ENCODE results near the gene MC3R.
"Not testable (repeated sequence)": the region's sequence is repeated elsewhere in the genome, so short reads cannot be mapped to it uniquely, and the experiment has no call there.

Gene MC3R

GRCh38 chr20:56247954-56248782, at the start of gene MC3R:
TSS of gene MC3R (plus strand) at chr20:56248732. CDS start at chr20:56248844, 112 bp downstream.
- no peak for DNase-seq

DNA sequence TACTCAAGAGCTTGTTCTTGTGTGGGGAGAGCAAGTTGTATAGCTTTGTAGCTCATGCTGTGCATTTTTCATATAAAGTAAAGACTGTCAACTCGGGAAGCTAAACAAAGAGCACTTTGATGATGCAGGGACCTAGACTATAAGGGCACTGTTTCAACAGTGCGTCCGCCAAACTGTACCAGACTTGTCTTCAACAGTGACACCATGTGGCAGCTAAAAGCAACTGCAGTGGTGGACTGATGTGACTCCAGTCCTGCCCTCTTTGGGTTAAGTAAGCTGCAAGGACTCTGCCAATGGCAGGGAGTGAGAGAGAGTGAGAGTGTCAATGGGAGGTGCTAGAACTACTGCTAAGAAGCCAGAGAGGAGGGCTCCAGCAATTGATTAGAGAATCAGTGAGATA, 48.1 kb upstream of the MC3R start:
- no peak for DNase-seq

- DNase-seq, result no peak
These were observed 45.9 kb upstream of the MC3R start for GRCh38 chr20:56202493-56203077.

GRCh38 chr20:56204206-56204605, 44.3 kb upstream of the MC3R start:
- no peak for DNase-seq

DNA sequence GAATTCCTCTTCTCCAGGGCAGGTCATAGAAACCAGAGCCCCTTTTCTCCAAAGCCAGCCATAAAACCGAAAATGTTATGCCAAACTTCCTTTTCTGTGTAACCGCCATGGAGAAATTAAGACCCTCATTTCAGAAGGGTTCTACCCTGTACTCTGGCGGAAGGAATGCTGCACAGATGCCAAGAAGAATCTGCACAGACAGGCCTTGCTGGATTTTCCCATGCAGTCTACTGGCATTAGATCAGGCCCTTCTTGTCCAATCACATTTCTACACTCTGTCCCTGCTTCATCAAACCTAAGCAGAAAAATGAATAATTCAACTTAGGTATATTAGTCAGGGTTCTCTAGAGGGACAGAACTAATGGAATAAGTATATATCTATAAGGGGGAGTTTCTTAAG, 43.2 kb upstream of the MC3R start:
- DNase-seq, result no peak

DNA sequence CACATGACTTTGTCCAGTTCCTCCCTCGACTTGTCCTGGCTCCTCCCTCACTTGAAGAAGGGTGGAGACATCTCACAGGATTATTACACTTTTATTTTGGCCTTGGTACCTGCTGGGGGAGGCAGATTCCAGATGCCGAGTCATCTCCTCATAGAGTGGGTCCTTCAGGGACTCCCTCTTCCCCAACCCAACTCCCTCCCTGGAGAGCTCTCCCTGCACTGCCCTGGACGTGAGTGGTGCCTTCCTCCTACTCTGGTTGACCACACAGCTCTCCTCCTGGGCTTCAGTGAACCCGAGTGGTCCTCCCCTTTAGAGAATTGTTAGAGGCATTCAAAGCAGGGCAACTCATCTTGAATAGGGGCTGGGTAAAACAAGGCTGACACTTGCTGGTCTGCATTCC, 40.9 kb upstream of the MC3R start:
- DNase-seq, result no peak

- no peak for DNase-seq
These were observed 40.4 kb upstream of the MC3R start for GRCh38 chr20:56208121-56208520.

- no peak for DNase-seq
These were observed 37.5 kb upstream of the MC3R start for GRCh38 chr20:56211051-56211450.

- DNase-seq, result no peak
These were observed 36.4 kb upstream of the MC3R start for GRCh38 chr20:56212091-56212490.

DNA sequence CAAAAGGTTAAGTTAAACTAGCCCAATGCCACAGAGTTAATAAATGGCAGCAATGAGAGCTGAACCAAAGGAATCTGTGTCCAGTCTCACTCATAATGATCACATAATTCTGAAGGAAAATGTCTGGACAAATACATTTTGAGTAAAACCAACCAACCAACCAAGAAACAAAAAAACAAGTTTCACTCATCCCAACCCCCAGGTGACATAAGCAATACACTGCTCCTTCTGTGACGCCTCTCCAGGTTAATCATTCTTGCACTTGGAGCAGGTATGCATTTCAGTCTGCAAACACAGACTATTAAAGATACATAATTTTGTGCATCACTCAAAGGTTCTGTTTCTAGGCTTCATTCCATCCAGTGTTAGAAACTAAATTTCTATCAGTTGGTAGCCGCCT, 35.2 kb upstream of the MC3R start:
- no peak for DNase-seq

DNA sequence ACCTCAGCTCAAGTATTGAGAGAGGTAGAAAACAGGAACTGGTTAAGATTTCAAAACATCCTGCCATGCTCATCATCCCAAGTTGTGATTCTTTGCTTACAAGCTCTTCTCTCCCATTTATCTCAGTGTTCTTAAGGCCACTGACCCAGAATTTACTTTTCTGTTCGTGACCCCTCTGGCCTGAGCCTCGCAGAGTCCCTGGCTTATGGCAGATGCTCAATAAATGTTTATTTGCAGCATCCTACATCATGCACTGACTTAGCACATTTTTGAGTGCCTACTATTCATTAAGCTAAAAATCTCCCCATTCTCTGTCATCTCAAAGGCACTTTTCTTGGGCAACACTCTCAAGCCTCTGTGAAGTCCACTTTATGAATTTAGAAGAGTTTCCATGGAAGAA, 33.4 kb upstream of the MC3R start:
- no peak for DNase-seq

GRCh38 chr20:56217829-56218228, 30.7 kb upstream of the MC3R start:
- DNase-seq, result no peak

DNA sequence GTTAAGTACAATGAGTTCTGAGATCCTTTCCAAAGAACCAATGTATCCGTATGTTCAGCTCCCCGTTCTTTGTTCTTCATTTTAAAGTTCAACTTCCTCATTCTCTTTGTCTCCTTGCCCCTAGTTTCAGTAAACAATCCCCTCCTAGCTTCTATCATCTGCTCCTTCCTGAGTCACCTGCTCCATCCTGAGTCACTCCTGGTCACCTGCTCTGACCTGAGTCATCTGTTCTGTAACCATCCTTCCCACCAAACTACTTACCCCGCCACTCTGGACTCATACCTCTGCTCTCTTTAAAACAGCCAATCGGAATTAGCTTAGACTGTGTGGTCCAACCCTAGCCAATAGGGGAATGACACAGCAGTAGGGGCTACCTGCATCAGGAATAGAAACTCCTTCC, 27.3 kb upstream of the MC3R start:
- not testable (repeated sequence) for DNase-seq

- DNase-seq, result no peak
These were observed 26.3 kb upstream of the MC3R start for GRCh38 chr20:56222201-56222600.

DNA sequence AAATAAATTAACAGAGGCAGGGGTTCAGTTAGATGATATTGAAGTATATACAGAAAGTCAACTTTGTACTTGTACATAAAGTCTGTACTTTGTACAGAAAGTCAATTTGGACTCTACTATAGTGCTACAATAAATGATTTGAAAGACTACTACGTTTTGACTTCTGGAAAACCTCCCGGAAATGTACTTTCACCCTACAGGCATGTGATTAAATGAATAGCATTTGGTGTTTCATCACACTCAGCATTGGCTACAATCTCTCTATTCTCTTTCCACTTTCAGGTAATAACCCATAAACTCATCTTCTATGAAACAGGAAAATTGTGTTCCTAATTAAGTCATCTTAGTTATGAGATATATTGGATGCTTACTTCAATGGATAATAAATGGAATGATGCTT, 25.6 kb upstream of the MC3R start:
- DNase-seq, result no peak

DNA sequence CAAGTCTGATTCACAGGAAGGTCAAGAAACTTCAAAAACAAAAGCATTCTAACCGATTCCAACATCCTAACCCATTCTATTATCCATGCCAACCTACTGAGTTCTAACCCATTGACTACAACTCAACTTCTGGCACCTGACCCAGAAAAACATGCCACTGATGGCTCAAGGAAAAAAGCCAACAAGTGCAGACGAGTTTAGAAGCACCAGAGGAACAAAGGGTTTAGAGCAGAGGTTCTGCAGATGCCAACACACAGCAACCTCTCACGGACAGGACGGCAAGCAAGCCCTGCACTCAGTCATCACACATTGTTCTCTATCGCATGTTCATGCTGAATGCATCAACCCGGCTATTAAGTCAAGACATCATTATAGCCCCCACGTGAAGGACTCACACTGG, 25.2 kb upstream of the MC3R start:
- no peak for DNase-seq

GRCh38 chr20:56228021-56228420, 20.5 kb upstream of the MC3R start:
- DNase-seq, result no peak

GRCh38 chr20:56229812-56230211, 18.7 kb upstream of the MC3R start:
- DNase-seq, result no peak

- no peak for DNase-seq
These were observed 14.4 kb upstream of the MC3R start for GRCh38 chr20:56234110-56234509.

GRCh38 chr20:56237335-56237734, 11.2 kb upstream of the MC3R start:
- DNase-seq, result no peak

DNA sequence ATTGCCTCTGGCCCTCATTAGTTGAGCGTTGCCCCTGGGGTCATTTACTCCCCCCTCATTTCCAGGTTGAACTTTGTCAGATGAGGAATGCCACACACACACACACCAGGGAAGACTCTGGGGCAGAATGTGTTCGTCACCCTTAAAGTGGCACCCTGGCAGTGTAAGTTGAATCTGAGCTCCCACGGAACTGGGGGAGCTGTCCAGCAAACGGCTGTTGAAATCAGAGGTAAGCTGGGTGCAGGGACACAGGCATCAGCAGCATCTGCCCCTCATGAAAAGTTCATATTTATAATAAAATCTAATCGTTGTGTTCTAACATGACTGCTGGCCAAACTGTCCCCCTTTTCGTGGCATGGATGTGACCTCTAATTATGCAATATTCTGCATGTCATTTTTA, 4.3 kb upstream of the MC3R start:
- no peak for DNase-seq

GRCh38 chr20:56245761-56246160, 2.8 kb upstream of the MC3R start:
- no peak for DNase-seq

DNA sequence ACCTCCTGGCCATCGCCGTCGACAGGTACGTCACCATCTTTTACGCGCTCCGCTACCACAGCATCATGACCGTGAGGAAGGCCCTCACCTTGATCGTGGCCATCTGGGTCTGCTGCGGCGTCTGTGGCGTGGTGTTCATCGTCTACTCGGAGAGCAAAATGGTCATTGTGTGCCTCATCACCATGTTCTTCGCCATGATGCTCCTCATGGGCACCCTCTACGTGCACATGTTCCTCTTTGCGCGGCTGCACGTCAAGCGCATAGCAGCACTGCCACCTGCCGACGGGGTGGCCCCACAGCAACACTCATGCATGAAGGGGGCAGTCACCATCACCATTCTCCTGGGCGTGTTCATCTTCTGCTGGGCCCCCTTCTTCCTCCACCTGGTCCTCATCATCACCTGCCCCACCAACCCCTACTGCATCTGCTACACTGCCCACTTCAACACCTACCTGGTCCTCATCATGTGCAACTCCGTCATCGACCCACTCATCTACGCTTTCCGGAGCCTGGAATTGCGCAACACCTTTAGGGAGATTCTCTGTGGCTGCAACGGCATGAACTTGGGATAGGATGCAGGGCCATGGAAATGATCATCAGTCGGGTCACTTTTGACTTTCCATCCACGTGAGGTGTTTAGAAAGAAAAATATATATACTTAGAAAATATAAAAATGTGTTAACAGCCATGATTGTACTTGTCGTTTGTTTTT, 868 bp downstream of the MC3R start:
- DNase-seq, result no peak

DNA sequence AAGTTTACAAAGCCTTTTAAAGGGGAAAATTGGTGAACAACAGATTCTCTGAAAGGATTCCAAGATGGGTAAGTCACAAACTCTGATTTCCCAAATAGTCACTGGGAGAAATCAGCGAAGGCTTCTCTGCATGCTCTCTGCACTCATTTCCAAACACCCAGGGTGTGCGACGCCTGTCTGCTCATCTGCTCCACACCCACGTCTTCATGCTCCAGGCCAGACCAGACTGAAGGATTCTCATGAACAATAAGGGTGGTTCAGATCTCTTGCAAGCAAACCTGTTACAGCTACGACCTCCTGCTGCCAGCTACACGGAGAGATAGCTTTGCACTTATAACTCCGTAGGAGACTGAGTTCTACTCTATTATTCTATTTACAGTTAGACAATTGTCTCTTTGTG, 1.4 kb downstream of the MC3R start:
- no peak for DNase-seq

All from cerebellar nuclear complex (tissue), 1 donor.